IPS DF 19.7 (cell line): ENCODE measurements around the gene WDR72.
"Not testable (repeated sequence)": the region's sequence is repeated elsewhere in the genome, so short reads cannot be mapped to it uniquely, and the experiment has no call there.

Experiments
- DNase-seq: peaks from one replicate; pipeline ENCODE4 v3.0.0-alpha.2; 2013; ENCODE audit warnings: low read depth, low spot score

The WDR72 gene

DNA sequence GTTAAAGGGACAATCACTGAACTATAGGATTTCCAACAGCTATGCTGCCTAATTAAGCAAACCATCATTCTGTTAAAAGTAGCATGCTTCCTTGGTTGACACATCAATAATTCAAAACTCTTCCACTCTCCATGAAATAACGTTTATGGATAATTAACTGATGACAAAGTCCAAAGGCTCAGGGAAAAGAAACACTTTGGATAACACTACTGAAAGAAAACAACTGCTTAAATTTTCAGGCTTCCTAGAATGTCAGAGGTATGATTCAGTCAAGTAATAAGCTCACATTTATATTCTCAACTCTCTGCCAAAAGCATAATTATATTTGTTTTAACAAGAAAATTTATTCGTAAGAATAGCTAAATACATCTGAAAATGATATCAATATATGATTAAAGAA is 49.6 kb downstream of the WDR72 start:
- no peak for DNase-seq

DNA sequence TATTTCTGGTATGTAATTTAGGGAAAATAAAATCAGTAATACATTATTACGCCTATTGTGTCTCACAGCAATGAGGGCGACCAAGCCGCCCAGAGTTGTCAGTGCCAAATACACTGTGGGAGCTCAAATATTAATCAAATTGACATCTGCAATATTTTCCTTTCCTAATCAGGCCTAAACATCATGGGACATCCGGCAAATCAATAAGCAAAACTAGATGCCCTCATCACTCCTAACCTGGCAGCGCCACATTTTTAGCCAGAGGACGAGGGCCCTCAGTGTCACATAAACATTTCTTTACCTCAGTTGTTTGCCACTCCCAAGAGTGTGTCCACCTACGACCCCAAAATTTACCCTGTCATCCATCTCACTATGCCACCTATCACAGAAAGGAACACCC is 64.1 kb downstream of the WDR72 start:
- no peak for DNase-seq

DNA sequence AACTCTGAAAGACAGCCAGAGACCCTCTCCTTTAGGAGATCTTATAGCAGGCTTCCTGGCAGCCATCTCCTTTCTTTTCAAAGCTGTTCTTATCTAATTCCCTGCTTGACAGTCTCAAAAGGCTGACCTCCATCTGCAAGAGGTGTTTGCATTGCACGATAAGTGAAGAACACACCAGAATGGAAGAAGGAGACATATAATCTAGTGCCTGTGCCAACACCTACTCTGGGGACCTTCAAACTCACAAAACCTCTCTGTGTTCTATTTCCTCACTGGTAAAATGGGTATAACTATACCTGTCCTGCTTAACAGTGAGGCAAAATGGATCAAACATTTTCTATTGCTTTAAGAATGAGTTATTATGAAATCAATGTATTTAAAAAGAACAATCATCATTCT is 65.0 kb downstream of the WDR72 start:
- DNase-seq = no peak

DNA sequence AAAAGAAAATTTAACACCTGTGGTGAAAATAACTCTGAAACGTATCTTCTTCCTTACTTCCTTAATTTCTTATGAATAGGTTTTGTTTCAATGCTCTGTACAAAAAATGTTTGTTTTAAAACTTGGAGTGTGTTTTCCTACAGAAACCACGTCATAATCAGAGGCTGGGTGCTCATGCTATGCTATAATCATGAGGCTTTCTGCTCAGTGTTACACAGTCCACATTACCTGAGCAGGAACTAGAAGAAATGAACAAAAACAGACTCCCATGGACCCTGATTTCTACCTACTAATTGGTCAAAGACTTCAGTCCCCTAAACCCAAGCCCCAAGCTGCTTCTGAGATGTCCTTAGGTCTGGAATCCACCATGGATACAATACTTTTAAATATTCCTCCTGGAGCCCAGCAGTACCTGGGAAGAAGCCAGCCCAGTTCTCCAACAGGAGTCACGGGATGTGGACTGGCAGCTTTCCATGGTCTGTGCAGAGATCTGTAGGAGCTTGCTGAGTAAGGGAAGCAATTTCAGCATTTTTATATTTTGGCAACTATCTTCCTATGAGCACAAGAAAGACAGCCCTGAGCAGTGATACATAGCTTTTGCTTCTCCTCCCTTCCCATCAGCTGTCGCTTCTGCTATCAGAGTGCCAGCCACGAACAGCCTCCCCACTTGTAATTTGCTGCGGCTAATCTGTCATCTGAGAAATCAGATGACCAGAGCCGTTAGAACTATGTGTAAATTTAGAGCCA is 65.6 kb downstream of the WDR72 start:
- no peak for DNase-seq

DNA sequence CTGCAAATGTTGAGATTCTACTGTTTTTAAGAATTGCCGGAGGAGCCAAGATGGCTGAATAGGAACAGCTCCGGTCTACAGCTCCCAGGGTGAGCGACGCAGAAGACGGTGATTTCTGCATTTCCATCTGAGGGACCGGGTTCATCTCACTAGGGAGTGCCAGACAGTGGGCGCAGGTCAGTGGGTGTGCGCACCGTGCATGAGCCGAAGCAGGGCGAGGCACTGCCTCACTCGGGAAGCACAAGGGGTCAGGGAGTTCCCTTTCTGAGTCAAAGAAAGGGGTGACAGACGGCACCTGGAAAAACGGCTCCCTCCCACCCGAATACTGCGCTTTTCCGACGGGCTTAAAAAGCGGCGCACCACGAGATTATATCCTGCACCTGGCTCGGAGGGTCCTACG is 75.3 kb downstream of the WDR72 start:
- DNase-seq = not testable (repeated sequence)

DNA sequence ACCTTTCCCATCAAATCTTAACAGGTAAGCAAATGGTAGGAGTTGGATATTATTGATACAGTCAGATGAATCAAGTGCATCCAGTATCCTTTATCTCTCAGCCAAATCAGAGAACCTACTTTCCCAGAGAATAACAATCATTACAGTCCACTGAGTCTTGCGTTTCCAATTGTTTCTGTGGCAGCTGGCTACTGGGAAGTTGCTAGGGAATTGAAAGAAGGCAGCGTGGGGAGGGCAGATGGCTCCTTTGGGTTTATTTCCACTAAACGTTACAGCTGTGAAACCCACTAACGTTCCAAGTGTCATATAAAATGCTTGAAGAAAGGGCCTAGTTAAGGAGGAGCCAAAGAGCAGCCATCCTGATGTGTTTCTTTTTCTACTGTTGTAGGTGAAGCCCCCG is 78.4 kb downstream of the WDR72 start:
- no peak for DNase-seq

DNA sequence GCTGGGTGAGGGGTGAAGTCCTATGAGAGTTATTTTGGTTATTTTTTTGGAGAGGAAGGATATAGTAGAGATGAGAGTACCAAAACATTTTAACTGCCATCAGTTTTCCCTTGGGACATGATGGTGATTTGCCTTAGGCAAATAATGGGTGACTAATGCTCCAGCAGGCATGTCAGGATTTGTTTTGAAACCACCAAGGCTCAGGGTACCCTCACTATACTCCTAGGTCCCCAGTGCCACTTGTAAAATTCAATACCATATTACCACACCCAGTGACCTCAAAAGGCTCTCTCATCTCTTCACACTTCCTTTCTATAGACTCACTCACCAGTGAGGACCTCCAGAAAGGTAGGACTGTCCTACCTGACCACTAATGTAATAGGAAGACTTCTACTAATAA is 83.6 kb downstream of the WDR72 start:
- DNase-seq = no peak

DNA sequence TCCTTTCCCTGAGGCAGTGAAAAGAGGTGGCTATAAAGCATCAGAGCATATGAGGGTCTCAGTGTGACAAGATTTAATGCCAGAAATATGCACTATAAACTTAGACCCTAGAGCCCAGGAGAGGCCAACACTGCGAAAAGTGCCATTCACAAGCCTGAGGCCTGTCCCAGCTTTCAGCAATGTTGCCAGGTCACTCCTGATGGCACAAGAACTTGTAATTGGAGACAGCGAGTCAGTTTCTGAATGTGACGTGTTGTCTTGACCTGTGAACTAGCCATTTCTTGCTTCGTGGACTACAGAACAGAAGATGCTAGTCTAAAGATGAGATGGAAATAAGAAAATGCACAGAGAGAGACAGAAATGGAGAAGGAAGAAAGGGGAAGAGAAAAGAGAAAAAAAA is 87.9 kb downstream of the WDR72 start:
- DNase-seq = no peak

DNA sequence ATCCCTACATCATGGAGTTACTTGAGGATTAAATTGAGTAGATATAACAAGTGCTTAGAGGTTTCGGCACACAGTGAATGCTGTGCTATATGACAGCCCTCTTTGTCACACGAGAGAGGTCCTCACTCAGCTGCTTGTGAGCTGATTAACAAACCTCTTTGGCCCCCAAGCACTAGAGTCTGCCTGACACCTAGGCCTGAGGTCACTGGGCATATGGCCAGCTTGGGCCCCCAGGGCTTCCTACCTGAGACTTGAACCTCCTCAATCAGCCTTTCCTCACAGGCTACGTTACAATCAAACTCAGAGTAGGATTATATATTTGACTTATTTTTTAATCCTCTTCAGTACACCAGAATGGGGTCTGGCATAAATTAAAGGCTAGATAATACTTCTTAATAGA is 88.8 kb downstream of the WDR72 start:
- DNase-seq = no peak

DNA sequence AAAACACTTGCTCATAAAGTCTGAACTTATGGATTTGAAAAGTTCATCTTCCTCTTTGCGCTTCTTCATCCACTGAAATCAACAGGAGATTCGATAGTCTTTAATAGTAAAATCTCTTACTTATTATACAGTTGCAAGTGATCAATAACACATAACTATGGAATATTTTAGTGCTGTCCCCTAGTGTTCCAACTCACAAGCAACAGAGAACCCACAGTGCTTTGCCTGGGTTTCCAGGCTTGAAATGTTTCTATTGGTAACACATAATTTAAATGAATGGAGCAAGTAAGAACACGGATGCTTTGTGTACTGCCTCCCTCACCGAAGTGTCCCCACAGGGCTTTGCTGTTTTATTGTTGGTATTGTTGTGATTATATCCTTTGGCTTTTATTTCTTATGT is 93.5 kb downstream of the WDR72 start:
- DNase-seq = no peak

DNA sequence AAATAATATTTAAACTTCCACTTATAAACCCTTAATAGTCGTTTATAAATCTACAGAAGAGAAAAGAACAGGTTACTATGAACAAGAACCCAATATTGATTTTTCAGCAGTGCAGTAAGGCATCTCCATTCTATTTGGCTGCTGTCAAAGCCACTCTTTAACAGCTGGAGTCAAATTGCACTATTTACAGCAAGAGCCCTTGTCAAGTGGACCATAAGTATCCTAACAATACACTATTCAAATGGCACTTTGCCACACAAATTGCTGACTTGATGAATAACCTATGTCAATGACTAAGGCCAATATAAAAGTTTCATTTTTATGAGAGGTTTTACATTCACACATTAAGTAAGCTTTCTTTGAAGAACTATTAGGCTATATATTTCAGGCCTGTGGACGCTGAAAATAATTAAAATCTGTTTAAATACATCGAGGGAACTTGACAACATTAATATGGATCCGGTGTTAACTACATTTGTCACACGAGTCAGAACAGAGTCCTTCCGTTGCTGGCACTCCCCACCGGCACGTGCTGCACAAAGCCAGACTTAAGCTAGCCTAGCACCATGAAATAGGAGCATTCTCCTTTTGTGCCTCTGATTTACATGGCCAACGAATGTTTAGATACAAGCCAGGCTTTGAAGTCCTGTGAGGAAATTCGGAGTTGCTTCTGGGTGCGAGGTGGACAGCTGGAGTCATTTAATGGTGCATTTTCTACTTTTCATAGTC is 100.5 kb downstream of the WDR72 start:
- no peak for DNase-seq

DNA sequence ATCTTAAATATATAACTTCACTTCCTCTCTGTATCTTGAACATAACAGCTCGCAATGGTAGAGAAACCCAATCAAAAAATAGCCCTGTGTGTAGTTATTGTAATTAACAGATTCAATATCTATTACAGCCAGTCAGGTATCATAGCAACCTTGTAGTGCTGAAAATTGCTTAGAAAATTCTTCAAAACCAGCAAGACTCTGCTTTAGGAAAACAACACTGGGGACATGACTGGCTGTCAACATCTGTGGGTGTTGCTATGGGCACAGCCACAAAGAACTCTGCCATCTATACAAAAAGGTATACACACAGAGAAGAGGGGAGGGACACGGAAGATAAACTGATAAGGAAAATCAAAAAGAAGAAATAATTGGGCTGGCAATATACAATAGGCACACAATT is 101.2 kb downstream of the WDR72 start:
- DNase-seq = no peak

DNA sequence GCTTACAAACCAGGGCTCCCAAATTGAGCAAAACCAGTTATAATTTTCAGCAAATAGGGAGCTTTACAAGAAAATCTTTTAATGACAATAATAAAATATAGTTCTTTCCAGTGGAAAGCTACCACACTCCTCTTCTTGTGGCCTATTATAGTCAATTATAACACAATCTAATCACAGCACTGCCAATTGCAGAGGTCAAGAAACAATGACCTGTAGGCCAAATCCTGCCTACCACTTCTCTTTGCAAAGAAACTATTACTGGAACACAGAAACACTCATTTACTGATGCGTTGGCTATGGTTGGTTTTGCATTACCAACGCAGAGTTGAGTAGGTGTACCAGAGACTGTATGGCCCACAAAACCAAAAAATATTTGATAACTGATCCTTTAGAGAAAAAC is 110.5 kb downstream of the WDR72 start:
- no peak for DNase-seq

DNA sequence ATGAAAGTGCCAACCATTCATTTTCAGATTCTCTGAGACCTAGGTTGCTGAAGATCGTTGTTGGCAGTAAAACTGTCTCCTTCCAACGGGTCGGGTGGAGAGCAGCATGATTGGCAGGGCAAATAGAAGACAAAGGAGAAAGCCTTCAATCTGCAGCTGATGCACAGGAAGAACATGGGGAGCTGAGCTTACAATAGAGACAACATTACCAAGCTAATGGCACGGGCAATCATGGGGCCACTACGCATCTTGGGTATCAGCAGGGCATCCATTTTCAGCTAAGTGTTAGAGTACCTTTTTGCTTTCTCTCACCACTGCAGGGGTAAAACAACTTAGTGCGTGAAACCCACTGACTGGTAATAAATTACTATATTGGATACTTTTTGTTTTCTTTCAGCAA is 114.8 kb downstream of the WDR72 start:
- no peak for DNase-seq

DNA sequence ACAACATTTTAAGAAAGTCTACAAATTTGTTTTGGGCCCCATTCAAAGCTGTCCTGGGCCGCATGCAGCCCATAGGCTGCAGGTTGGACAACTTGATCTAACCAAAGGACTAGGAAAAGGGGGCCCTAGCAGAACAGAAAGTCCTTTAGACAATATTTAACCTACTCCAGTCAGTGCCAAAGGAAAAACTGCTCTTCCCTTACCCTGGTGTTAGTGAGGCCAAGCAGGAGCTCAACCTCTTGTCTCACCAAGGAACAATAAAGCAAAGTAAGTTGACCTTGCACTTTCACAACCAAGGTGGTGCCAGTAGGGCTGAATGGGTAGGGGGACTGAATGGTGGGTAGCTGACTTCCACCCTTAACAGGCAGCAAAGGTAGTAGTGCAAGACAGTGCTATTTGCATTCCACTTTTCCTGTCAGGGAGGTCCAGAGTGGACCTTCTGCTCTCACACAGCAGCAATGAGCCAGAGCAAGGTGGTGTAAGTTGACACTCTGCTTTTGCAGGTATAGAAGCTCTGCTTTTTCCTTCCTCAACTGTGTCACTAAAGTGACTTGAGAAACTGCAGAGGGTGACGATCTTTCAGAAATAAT is 124.9 kb downstream of the WDR72 start:
- DNase-seq = no peak

DNA sequence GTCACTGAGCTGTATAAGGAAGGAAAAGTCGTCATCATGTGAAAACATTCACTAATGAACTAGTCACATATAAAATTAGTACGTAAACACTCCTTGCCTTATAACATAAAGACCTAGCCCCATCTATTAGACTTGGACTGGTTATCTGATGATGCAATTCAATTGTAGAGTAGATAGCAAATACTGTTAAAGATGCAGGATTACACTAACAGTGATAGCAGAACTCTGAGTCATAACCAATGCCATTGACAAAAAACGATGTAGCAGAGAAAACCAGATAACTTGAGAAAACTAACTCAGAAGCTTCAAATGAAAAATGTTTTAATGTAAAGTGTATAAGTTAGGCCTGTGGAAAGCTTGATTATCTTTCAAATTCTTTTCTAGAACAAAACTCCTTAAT is 132.2 kb downstream of the WDR72 start:
- DNase-seq = no peak

DNA sequence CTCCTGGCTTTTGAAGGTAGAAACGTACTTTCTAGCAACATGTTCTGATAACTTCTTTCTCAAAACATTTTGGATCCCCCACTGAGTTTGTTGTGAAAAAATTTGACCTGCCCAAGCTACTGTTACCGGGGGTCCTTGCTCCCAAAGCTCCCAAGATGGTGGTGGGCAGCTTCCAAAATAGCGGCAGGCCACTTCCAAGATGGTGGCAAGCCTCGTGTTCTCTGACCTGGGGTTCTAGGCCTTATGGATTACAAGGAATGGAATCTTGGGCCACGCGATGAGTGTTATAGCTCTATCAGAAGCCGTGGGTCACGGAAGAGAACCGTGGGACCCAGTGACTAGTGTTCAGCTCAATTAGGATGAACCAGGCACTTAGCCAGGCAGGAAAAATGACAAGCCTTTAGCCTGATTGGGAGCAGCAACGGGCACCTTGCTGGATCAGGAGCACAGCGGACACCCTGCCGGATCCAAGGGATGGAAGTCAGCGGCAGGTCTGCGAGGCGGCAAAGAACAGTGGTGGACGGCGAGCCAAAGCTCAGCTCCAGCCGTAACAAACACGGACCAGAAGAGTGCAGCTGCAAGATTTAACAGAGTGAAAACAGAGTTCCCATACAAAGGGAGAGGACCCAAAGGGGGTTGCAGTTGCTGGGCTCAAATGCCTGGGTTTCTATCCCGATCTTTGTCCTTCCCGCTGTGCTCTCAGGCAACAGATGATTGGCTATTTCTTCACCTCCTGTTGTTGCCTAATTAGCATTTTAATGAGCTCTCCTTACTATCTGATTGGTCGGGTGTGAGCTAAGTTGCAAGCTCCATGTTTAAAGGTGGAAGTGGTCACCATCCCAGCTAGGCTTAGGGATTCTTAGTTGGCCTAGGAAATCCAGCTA is 133.3 kb downstream of the WDR72 start:
- peak; percentile 20 for DNase-seq

DNA sequence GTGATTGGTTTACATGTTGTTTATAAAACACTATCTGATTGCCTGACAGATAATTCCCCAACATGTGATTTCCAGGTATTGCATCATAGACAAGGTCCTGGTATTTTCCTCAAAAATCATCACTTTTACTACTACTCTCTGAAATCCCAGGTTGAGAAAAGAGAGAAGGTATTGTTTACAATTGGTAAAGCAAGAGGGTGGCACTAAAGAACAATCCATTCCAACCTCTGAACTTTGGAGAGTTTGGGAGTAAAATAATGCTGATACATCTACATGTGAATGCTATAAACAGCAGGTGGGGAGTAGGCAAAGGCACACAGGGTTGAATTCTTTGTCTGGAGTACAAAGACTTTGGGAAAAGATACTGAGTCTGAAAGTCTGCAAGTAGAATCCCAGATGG is 134.2 kb downstream of the WDR72 start:
- DNase-seq = peak; percentile 77

DNA sequence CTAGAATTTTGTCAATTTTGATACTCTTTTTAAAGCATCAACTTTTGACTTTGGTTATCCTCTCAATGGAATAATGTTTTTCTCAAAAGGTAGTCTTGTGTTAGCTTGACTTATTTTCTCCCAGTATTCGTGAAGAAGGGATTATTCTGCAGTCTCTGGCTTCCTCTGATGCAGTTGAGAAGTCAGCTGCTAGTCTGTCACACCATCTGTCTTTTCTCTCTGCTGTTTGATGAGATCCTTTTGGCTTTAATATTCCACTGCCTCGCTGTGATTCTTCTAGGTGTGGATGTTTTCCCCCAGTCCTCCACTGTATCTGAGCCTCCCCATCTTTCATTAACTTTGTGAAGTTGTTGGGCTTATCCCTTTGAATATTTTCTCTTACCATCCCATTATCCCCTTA is 141.0 kb downstream of the WDR72 start:
- no peak for DNase-seq

DNA sequence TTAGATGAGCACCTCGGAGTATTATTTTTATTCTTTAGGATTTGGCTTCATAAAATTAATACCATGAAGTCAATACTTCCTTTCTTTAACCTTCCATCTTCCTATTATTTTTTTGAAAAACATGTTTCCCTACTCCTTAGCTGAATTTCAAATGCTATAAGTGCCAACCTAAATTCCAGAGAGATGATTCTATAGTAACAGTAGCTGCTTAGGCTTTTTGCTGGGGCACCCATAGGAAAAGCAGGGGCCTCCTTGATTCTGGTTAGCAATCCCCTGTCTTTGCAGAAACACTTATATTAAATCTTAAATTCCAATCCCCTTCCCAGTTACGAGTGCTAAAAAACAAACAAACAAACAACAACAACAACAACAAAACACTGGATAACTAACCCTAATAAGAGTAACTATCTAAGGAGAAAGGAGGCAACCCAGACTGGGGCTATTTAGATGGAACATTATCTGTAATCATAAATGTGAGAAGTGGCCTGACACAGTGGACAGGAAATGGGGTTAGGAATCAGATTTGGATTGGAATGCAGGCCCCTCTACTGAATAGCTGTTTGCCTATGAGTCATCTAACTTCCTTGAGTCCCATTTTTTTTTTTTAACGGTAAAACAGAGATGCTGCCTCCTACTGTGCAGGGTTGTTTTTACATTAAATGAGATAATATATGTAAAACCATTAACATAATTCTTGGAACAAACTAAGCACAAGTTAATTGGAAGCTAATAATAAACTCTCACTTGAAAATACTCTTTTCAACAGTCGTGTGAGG is 148.1 kb downstream of the WDR72 start:
- DNase-seq = no peak

DNA sequence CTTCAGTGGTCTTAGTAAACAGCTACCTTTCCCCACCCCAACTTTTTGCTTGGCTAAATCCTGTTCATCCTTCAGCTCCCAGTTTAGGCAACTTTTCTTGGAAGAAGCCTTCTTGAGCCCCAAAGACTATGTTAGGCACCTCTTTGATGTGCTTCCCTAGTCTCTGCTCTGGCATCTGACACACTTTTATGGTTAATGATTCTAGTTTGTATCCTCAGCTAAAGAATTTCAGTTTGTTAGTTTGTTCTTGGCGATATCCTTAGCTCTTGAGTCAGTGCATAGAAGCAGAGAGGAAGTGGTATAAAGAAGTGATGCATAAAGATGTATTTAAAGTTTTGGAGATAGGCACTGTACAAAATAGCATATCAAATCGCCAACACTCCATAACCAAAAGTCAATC is 168.4 kb downstream of the WDR72 start:
- no peak for DNase-seq
